Liver (tissue), 9 donors: Measurements from ENCODE around the gene C10orf71. TPM values are rescaled to one million over a fixed set of nuclear protein-coding genes. Genes with fewer than 3 reads are reported as not detected.

Experiments used
- DNase-seq: peaks from one replicate; pipeline ENCODE4 v3.0.0-alpha.2; 2017; ENCODE audit warnings: low spot score
- H3K27ac ChIP-seq, 2 donors: one replicate each; pipeline ENCODE4 v1.7.0; 2013; ENCODE audit warnings: inconsistent platforms in 2 of 2, low read length in 2 of 2, control low read depth in 1 of 2, low read depth in 1 of 2, mild to moderate bottlenecking in 1 of 2
- H3K27me3 ChIP-seq, 4 donors: one replicate each; pipeline versions ENCODE4 v1.6.1 to v1.7.0; 2013; ENCODE audit warnings: low read length in 3 of 4, inconsistent platforms in 1 of 4, mild to moderate bottlenecking in 1 of 4, moderate library complexity in 1 of 4; ENCODE audit not compliant: control insufficient read depth in 4 of 4, insufficient read depth in 4 of 4
- H3K36me3 ChIP-seq, 4 donors: one replicate each; pipeline versions ENCODE4 v1.6.1 to v1.7.0; 2013; ENCODE audit warnings: low read length in 3 of 4, mild to moderate bottlenecking in 3 of 4, low read depth in 1 of 4, moderate library complexity in 1 of 4; ENCODE audit not compliant: control insufficient read depth in 4 of 4, insufficient read depth in 3 of 4
- H3K4me1 ChIP-seq, 4 donors: one replicate each; pipeline versions ENCODE4 v1.6.1 to v1.7.0; 2013; ENCODE audit warnings: low read length in 3 of 4, mild to moderate bottlenecking in 3 of 4, moderate library complexity in 1 of 4; ENCODE audit not compliant: control insufficient read depth in 4 of 4, insufficient read depth in 4 of 4
- H3K4me3 ChIP-seq, 3 donors: one replicate each; pipeline versions ENCODE4 v1.6.1 to v1.7.0; 2013; ENCODE audit warnings: low read length in 3 of 3, control low read depth in 1 of 3, low read depth in 1 of 3, mild to moderate bottlenecking in 1 of 3
- H3K9ac ChIP-seq, 2 donors: one replicate each; pipeline ENCODE4 v1.7.0; 2013; ENCODE audit warnings: low read length in 2 of 2, mild to moderate bottlenecking in 2 of 2, moderate library complexity in 2 of 2, control low read depth in 1 of 2, low read depth in 1 of 2
- H3K9me3 ChIP-seq, 4 donors: one replicate each; pipeline versions ENCODE4 v1.6.1 to v1.7.0; 2013; ENCODE audit warnings: low read length in 3 of 4; ENCODE audit not compliant: control insufficient read depth in 4 of 4
- FOXA2 ChIP-seq: IDR thresholded peaks from 2 replicates; pipeline ENCODE4 v1.6.1; 2016; ENCODE audit warnings: antibody characterized with exemption
- GABPA ChIP-seq, 2 donors: IDR thresholded peaks in 1 of 2; conservative IDR thresholded peaks in 1 of 2; 2 replicates each; pipeline ENCODE4 v1.6.1; 2016; ENCODE audit warnings: antibody characterized with exemption in 2 of 2, mild to moderate bottlenecking in 1 of 2, moderate library complexity in 1 of 2
- HNF4A ChIP-seq, 2 donors: conservative IDR thresholded peaks; 2 replicates each; pipeline ENCODE4 v1.6.1; 2016; ENCODE audit warnings: antibody characterized with exemption in 2 of 2, mild to moderate bottlenecking in 2 of 2
- HNF4G ChIP-seq: IDR thresholded peaks from 2 replicates; pipeline ENCODE4 v1.6.1; 2016; ENCODE audit warnings: antibody characterized with exemption
- JUND ChIP-seq, 2 donors: IDR thresholded peaks; 2 replicates each; pipeline ENCODE4 v1.6.1; 2016; ENCODE audit warnings: antibody characterized with exemption in 2 of 2
- NR2F2 ChIP-seq: IDR thresholded peaks from 2 replicates; pipeline ENCODE4 v1.6.1; 2016; ENCODE audit warnings: antibody characterized with exemption
- RAD21 ChIP-seq, 2 donors: IDR thresholded peaks; 2 replicates each; pipeline ENCODE4 v1.6.1; 2016; ENCODE audit warnings: antibody characterized with exemption in 2 of 2, mild to moderate bottlenecking in 2 of 2
- RXRA ChIP-seq, 2 donors: IDR thresholded peaks; 2 replicates each; pipeline ENCODE4 v1.6.1; 2017 to 2018; ENCODE audit warnings: antibody characterized with exemption in 2 of 2, mild to moderate bottlenecking in 1 of 2
- SP1 ChIP-seq: IDR thresholded peaks from 2 replicates; pipeline ENCODE4 v1.6.1; 2018; ENCODE audit warnings: antibody characterized with exemption, mild to moderate bottlenecking
- TAF1 ChIP-seq: conservative IDR thresholded peaks from 2 replicates; pipeline ENCODE4 v1.6.1; 2016; ENCODE audit warnings: antibody characterized with exemption, mild to moderate bottlenecking
- WGBS: extraction: QIAGEN DNeasy Blood & Tissue Kit; methylation state at CpG from one replicate; pipeline ENCODE4 v1.1.7; 2013; 5-methylcytosine and 5-hydroxymethylcytosine counted together
- polyA plus RNA-seq, 2 donors: library from polyadenylated mRNA; stranded (reverse) in 1 of 2; unstranded in 1 of 2; fragments of 200-250 nt in 1 of 2; fragments of >200 nt in 1 of 2; fragmentation: Nextera tagmentation in 1 of 2; extraction: Ambion mirVana in 1 of 2; gene quantifications; one replicate each; pipeline versions ENCODE4 v1.2.1 to v1.2.3, GENCODE V29; 2013 to 2015
- total RNA-seq, 2 donors: library from RNA; depleted of rRNA; stranded (reverse); fragments of >200 nt; gene quantifications; one replicate each; pipeline ENCODE4 v1.2.3, GENCODE V29; 2014
- TF ChIP-seq, protein P1 (sequence below): IDR thresholded peaks from 2 replicates; pipeline ENCODE4 v1.6.1; 2016; ENCODE audit warnings: antibody characterized with exemption, mild to moderate bottlenecking
- TF ChIP-seq, protein P2 (sequence below): IDR thresholded peaks from 2 replicates; pipeline ENCODE4 v1.6.1; 2016; ENCODE audit warnings: antibody characterized with exemption
- TF ChIP-seq, protein P3 (sequence below): fragments of 150-350 bp; IDR thresholded peaks from 2 replicates; pipeline ENCODE4 v1.5.1; 2017; ENCODE audit warnings: improper control_type of control experiment, low read depth, low read length; ENCODE audit not compliant: missing input control
- TF ChIP-seq, protein P4 (sequence below): IDR thresholded peaks from 2 replicates; pipeline ENCODE4 v1.6.1; 2016; ENCODE audit warnings: antibody characterized with exemption
- donor health status: healthy.
- donor health status: healthy.
- donor health status: healthy.
- donor health status: healthy.
- donor health status: healthy.

C10orf71 gene
- total and polyA plus RNA-seq, 4 donors = 0.03 TPM; not detected in 3

DNA sequence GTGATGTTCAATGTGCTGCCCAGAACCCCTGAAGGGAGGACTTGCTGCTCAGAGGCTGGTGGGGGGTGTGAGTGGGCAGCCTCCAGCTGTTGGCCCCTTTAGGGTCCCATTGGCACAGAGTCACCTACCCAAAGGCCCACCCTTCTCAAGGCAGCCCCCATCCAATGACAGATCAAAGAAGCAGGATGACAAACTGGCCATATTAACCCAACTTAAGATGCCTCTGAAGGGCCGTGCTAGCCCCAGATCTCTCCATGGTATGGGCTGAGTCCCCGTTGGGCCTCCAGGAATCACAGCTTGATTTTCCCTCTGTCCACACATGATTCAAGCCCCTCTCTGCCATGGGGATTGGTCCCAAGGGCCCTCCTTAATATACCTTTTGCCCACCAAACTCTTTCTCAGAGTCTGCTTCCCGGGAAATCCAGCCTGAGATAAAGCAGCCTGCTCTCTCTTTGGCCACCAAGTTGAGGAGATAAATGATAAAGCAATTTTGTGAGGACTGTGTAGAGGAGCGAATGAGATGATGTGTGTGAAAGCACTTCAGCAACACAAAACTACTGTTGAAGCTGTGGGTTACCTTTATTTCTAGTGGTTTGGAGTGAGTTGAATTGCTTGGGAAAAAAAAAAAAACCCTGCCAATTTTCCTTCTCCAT is 38.2 kb upstream of the C10orf71 start:
- Histone ChIP-seq H3K27ac (no peak overlapping the region), H3K36me3 (no peaks in the 10 kb centered on the region), H3K9me3 (peaks cover 0 to 5% (median 2%) of the 10 kb centered on the region in 4 donors), H3K27me3 (no peaks in the 10 kb centered on the region), H3K9ac (no peak overlapping the region), H3K4me3 (no peak overlapping the region), H3K4me1 (no peaks in the 10 kb centered on the region)
- TF ChIP-seq, protein P1, sequence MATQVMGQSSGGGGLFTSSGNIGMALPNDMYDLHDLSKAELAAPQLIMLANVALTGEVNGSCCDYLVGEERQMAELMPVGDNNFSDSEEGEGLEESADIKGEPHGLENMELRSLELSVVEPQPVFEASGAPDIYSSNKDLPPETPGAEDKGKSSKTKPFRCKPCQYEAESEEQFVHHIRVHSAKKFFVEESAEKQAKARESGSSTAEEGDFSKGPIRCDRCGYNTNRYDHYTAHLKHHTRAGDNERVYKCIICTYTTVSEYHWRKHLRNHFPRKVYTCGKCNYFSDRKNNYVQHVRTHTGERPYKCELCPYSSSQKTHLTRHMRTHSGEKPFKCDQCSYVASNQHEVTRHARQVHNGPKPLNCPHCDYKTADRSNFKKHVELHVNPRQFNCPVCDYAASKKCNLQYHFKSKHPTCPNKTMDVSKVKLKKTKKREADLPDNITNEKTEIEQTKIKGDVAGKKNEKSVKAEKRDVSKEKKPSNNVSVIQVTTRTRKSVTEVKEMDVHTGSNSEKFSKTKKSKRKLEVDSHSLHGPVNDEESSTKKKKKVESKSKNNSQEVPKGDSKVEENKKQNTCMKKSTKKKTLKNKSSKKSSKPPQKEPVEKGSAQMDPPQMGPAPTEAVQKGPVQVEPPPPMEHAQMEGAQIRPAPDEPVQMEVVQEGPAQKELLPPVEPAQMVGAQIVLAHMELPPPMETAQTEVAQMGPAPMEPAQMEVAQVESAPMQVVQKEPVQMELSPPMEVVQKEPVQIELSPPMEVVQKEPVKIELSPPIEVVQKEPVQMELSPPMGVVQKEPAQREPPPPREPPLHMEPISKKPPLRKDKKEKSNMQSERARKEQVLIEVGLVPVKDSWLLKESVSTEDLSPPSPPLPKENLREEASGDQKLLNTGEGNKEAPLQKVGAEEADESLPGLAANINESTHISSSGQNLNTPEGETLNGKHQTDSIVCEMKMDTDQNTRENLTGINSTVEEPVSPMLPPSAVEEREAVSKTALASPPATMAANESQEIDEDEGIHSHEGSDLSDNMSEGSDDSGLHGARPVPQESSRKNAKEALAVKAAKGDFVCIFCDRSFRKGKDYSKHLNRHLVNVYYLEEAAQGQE = no peak
- WGBS = 88% methylated on average over 4 of the region's 4 CpGs
- peak; percentile 22 for DNase-seq

DNA sequence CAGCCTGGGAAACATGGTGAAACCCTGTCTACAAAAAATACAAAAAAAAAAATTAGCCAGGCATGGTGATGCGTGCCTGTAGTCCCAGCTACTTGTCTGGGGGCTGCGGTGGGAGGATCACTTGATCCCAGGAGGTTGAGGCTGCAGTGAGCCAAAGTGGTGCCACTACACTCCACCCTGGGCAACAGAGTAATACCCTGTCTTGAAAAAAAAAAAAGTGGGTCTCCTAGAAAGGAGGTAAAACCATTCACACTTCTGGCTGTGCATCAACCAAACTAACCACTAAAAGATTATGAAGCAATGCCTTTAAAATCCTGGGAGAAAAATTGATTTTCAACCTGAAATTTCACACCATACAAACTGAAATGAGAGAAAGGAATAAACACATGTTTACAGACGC is 35.4 kb upstream of the C10orf71 start:
- 85% methylated on average over 3 of the region's 3 CpGs for WGBS
- TF ChIP-seq, protein P2, sequence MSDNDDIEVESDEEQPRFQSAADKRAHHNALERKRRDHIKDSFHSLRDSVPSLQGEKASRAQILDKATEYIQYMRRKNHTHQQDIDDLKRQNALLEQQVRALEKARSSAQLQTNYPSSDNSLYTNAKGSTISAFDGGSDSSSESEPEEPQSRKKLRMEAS = no peak
- TF ChIP-seq, protein P3, sequence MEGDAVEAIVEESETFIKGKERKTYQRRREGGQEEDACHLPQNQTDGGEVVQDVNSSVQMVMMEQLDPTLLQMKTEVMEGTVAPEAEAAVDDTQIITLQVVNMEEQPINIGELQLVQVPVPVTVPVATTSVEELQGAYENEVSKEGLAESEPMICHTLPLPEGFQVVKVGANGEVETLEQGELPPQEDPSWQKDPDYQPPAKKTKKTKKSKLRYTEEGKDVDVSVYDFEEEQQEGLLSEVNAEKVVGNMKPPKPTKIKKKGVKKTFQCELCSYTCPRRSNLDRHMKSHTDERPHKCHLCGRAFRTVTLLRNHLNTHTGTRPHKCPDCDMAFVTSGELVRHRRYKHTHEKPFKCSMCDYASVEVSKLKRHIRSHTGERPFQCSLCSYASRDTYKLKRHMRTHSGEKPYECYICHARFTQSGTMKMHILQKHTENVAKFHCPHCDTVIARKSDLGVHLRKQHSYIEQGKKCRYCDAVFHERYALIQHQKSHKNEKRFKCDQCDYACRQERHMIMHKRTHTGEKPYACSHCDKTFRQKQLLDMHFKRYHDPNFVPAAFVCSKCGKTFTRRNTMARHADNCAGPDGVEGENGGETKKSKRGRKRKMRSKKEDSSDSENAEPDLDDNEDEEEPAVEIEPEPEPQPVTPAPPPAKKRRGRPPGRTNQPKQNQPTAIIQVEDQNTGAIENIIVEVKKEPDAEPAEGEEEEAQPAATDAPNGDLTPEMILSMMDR = no peak
- TF ChIP-seq SP1 (no peak), GABPA (IDR thresholded peaks at IDR 0.05 in 1 of 2, conservative IDR thresholded peaks at IDR 0.05 in 1 of 2) (no peak)

DNA sequence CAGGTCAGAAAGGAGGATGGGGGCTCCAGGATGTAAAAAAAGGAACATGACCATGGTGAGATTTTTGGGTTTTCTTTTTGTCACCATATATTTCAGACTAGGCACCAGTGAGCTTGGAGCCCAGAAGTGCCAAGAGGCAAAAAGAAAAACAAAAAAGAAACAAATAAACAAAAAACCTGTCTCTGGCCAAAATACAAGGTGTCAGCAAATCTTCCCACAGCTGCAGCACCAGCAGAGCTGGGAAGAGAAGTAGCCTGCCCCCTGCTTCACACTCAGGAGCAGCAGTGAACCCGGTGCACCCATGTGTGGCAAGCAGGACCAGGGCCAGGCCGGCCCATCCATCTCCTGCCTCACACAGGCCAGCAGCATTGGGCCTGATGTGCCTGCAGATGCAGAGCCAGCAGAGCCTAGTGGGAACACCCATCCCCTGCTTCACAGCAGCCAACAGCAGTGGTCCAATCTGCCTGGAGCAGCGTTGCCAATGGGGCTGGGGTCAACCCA is 34.7 kb upstream of the C10orf71 start:
- no peaks in the 10 kb centered on the region for H3K4me1 ChIP-seq
- TF ChIP-seq RAD21 (IDR thresholded peaks at IDR 0.05) = no peak
- TF ChIP-seq, protein P4, sequence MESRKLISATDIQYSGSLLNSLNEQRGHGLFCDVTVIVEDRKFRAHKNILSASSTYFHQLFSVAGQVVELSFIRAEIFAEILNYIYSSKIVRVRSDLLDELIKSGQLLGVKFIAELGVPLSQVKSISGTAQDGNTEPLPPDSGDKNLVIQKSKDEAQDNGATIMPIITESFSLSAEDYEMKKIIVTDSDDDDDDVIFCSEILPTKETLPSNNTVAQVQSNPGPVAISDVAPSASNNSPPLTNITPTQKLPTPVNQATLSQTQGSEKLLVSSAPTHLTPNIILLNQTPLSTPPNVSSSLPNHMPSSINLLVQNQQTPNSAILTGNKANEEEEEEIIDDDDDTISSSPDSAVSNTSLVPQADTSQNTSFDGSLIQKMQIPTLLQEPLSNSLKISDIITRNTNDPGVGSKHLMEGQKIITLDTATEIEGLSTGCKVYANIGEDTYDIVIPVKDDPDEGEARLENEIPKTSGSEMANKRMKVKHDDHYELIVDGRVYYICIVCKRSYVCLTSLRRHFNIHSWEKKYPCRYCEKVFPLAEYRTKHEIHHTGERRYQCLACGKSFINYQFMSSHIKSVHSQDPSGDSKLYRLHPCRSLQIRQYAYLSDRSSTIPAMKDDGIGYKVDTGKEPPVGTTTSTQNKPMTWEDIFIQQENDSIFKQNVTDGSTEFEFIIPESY = no peak
- TF ChIP-seq FOXA2 = no peak
- no peak for TF ChIP-seq GABPA (IDR thresholded peaks at IDR 0.05 in 1 of 2, conservative IDR thresholded peaks at IDR 0.05 in 1 of 2)
- no peak for TF ChIP-seq RXRA (IDR thresholded peaks at IDR 0.05)
- no peak for TF ChIP-seq NR2F2
- TF ChIP-seq HNF4A (conservative IDR thresholded peaks at IDR 0.05) = no peak
- TF ChIP-seq SP1 = no peak
- no peak for TF ChIP-seq TAF1
- TF ChIP-seq, protein P3 = no peak
- TF ChIP-seq, protein P2 = no peak
- no peak for TF ChIP-seq JUND (IDR thresholded peaks at IDR 0.05)
- TF ChIP-seq HNF4G = no peak

More for the DNA sequence above, 35.4 kb upstream of the C10orf71 start:
- Histone ChIP-seq H3K36me3 (no peaks in the 10 kb centered on the region), H3K9ac (no peak overlapping the region), H3K27me3 (no peaks in the 10 kb centered on the region), H3K27ac (no peak overlapping the region), H3K9me3 (peaks cover 0 to 14% (median 4%) of the 10 kb centered on the region in 4 donors), H3K4me3 (no peak overlapping the region), H3K4me1 (no peaks in the 10 kb centered on the region)
- no peak for DNase-seq

More for the DNA sequence above, 34.7 kb upstream of the C10orf71 start:
- DNase-seq = peak; percentile 21
- Histone ChIP-seq H3K27ac (no peak overlapping the region), H3K4me3 (no peak overlapping the region), H3K36me3 (no peaks in the 10 kb centered on the region), H3K27me3 (no peaks in the 10 kb centered on the region), H3K9me3 (peaks cover 0 to 14% (median 4%) of the 10 kb centered on the region in 4 donors), H3K9ac (no peak overlapping the region)
- WGBS = 91% methylated on average over 3 of the region's 3 CpGs
